Cerebellar cortex (tissue), 1 donor: ENCODE measurements around the gene ZDHHC18.

Experiments used
- DNase-seq: peaks from one replicate; pipeline ENCODE4 v3.0.0-alpha.2; 2015; ENCODE audit warnings: low spot score

The ZDHHC18 gene, protein sequence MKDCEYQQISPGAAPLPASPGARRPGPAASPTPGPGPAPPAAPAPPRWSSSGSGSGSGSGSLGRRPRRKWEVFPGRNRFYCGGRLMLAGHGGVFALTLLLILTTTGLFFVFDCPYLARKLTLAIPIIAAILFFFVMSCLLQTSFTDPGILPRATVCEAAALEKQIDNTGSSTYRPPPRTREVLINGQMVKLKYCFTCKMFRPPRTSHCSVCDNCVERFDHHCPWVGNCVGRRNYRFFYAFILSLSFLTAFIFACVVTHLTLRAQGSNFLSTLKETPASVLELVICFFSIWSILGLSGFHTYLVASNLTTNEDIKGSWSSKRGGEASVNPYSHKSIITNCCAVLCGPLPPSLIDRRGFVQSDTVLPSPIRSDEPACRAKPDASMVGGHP

DNA sequence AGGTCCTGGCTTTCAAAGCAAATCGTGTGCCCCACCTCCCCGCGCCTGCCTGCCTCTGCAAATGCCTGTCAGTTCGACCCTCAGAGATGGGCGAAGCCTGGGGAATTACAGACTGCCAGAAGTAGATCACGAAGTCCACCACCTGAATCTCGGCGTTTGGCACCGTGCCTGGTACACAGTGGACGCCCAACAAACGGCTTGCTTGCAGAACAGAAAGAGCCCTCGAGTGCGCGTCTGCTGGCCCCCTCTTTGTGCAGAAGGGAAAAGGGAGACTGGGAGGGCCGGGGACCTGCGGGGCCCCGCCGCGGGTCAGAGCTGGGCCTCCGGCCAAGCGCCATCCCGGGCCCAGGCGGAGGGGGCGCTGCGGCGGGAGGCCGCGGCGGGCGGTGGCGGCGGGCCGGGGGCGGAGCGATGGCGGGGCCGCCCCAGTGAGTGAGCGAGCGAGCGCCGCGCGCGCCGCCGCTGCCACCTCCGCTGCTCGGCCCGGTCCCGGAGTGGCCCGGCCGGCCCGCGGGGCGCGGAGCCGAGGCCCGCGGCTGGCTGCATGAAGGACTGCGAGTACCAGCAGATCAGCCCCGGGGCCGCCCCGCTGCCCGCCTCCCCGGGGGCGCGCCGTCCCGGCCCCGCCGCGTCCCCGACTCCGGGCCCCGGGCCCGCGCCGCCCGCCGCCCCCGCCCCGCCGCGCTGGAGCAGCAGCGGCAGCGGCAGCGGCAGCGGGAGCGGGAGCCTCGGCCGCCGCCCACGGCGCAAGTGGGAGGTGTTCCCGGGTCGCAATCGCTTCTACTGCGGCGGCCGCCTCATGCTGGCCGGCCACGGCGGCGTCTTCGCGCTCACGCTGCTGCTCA is at the start of gene ZDHHC18:
ZDHHC18 (plus strand) TSS at position 428 of the 845 bp plus-strand sequence; CDS start at position 545, 117 bp downstream.
- peak; percentile 63 for DNase-seq

DNA sequence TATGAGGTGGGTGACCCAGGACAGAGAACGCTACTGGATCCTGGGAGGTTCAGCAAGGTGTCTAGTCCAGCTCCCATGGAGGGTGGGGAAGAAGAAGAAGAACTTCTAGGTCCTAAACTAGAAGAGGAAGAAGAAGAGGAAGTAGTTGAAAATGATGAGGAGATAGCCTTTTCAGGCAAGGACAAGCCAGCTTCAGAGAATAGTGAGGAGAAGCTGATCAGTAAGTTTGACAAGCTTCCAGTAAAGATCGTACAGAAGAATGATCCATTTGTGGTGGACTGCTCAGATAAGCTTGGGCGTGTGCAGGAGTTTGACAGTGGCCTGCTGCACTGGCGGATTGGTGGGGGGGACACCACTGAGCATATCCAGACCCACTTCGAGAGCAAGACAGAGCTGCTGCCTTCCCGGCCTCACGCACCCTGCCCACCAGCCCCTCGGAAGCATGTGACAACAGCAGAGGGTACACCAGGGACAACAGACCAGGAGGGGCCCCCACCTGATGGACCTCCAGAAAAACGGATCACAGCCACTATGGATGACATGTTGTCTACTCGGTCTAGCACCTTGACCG is 47.3 kb upstream of the ZDHHC18 start:
- no peak for DNase-seq

DNA sequence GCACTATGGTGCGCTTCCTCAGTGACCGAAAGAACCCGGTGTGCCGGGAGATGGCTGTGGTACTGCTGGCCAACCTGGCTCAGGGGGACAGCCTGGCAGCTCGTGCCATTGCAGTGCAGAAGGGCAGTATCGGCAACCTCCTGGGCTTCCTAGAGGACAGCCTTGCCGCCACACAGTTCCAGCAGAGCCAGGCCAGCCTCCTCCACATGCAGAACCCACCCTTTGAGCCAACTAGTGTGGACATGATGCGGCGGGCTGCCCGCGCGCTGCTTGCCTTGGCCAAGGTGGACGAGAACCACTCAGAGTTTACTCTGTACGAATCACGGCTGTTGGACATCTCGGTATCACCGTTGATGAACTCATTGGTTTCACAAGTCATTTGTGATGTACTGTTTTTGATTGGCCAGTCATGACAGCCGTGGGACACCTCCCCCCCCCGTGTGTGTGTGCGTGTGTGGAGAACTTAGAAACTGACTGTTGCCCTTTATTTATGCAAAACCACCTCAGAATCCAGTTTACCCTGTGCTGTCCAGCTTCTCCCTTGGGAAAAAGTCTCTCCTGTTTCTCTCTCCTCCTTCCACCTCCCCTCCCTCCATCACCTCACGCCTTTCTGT is 46.0 kb upstream of the ZDHHC18 start:
- peak; percentile 48 for DNase-seq

DNA sequence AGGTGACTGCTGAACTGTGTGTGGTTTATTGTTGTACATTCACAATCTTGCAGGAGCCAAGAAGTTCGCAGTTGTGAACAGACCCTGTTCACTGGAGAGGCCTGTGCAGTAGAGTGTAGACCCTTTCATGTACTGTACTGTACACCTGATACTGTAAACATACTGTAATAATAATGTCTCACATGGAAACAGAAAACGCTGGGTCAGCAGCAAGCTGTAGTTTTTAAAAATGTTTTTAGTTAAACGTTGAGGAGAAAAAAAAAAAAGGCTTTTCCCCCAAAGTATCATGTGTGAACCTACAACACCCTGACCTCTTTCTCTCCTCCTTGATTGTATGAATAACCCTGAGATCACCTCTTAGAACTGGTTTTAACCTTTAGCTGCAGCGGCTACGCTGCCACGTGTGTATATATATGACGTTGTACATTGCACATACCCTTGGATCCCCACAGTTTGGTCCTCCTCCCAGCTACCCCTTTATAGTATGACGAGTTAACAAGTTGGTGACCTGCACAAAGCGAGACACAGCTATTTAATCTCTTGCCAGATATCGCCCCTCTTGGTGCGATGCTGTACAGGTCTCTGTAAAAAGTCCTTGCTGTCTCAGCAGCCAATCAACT is 45.2 kb upstream of the ZDHHC18 start:
- no peak for DNase-seq

DNA sequence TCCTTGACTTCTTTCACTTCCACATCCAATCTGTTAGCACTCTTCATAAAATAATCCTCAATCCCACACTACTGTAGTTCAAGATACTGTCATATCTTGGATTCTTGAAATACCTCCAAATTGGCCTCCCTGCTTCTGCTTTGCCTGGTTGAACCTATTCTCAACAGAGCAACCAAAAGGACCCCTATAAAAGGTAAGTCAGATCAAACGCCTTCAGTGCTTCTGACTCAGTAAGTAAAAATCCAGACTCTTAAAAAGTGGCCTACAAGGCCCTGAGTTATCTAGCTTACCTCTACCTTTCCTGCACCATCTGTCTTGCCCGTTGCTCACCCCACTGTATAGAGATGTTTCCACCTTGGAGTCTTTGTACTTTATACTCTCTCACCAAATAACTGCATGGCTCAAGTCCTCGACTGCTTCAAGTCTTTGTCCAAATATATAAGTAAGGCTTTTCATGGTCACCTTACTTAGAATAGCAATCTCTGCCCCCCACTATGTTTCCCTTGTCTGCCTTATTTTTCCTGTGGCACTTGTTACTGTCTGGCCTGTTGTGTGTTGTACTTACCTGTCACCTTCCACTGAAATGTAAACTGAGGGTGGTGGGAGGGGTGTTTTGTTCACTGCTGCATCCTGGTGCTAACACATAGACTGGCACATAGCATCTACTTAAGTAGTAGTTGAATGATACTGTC is 43.8 kb upstream of the ZDHHC18 start:
- DNase-seq: no peak

DNA sequence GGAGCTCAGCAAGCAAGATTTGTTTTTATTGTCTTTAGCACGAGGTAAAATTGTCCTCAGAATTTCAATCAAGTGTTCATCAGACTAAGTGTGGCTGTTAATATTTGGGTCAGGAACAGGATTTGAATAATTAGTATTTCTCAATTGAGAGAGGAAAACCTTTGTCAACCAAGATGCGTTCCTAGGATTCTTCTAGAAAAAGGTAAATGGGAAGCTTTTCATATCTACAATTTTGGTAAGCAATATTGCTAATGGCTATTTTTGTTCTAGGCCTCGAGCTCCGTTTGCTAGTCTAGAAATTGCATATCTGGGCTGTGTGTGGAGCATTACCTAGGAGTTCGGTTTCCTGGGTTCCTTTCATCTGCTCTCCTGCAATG is 42.9 kb upstream of the ZDHHC18 start:
- no peak for DNase-seq

DNA sequence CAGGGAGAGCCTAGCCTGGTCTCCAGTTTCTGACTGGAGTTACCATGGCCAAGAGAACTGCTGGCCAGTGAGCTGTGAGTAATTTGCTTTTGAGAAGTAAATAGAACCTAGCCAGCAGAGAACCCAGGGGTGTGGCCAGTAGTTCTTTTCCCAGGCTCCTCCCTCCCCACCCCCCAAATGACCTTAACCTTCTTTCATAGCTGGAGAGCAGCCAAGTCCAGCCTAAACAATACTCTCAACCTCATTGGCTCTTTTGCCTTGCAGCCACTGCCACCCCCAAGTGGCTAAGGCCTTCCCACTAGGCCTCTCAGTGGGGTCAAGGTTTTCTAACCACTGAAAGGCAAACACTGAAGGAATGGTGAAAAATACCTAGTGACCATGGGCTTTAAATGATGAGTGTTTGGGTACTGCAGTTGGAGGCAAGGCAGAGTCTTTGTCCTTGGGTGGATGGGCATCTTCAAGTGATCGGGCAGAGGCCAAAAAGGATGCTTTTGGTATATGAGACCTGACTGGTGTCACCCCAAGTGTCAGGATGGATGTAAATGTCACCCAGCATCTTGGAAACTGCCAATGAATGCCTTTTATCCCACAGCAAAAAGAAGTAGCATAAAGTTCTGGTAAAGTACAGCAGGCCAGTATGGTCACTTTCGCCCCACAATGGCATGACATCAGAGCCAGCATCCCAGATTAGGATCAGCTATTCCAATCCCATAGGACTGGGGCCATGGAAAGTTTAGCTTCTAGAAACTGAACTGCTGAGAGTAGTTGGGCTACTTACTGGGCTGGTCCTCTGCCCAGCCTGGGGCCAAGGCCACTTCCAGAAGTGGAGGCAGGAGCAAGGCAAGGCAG is 42.2 kb upstream of the ZDHHC18 start:
- peak; percentile 57 for DNase-seq

DNA sequence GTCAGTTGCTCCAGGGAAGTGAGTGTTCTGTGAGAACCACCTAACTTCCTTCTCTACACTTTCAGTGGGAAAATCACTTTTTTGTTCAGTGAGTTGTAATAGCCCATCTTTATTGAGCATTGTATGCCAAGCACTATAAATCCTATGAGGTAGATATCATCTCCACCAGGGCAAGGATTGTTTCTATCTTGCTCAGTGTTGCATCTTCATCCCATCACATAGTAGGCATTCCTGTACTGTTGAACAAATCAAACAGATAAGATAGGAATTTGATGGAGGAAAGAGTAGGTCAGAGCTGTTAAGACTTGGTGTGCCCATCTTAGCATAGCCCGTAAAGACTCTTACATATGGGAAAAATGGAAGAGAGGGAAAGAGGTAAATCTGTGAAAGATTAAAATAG is 41.6 kb upstream of the ZDHHC18 start:
- DNase-seq: no peak

DNA sequence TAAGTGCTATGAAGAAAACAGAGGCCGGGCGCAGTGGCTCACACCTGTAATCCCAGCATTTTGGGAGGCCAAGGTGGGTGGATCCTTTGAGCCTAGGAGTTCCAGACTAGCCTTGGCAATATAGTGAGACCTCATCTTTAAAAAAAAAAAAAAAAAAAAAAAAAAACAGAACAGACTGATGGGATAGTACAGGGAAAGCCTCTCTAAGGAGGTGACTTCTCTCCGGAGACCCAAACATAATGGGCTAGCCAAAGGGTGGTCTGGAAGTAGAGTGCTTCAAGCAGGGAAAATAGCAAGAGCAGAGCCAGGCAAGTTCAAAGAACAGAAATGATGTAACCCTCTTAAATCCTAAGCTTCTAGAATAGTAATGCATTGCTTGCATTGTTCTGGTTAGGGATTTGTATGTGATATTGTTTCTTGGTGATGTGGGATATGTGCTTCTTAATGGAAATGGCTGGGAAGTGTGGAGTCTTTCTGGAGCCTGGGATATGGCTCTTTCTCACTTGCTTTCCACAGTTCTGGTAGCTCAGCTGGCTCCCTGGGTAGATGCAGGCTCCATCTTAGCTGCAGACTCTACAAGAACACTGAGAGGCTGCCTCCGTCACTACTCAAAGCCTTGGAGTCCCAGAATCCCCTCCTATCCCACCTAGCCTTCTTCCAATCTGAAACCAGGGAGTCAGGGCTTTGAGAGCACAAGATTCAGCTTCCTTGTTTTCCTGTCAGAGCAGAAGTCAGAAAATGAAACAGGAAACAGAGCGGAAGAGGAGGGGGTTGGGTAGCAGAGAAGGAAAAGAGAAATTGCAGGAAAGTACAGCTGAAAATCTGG is 40.7 kb upstream of the ZDHHC18 start:
- DNase-seq: peak; percentile 60

DNA sequence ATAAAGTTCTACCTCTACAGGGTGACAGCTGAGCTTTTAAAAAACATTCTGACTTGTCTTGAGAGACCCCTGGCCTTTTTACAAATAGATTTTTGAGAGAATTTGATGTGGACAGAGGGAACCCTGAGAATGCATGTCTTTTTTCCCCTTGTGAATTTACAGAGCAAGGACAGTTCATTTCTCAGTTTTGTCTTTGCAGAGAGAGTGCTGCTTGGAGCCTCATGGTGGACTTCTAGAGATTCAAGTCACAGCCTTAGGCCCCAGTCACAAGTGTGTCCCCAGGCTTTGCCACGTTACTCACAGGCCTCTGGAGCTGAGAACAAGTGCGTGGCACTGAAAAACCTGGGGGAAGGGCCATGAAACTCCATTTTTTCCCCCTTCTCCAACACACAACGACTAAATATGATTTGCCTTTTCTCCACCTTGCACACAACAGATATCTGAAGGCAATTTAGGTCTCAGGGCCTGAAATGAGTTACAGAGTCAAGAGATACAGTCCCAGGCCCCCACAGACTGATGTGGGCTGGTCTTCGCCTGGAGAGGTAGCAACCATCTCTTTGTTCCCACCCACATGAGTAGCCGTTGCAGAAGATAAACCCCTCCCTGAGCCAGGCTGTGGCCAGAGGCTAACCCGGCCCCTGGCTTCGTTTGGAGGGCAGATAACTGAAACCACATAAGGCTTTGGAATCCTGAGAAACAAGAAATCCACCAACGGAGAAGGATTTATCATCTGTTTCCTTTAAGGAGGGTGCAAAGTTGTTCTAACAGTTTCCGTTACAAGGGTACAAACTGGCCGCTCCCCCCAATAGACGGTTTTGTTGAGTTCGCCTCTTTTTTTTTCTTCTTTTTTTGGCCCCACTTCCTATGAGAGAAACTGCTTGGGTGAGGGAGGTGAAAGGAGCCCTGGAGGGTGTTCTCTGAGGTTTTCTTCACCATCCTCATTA is 39.8 kb upstream of the ZDHHC18 start:
- DNase-seq: peak; percentile 80

DNA sequence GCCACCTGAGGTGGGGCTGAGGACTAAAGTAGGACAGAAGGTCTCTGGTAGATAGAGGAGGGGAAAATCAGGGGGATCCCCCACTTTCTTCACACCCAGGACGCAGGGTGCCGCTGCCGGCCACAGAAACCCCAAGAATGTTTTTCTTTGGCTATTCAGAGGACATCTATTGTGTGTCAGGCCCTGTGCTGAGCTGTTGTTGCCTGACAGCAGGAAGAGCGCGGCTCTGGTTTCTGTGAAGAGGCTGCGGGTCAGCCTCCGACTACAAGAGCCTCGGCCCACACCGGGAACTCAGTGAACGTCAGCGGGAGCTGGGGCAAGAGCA is 39.1 kb upstream of the ZDHHC18 start:
- no peak for DNase-seq

DNA sequence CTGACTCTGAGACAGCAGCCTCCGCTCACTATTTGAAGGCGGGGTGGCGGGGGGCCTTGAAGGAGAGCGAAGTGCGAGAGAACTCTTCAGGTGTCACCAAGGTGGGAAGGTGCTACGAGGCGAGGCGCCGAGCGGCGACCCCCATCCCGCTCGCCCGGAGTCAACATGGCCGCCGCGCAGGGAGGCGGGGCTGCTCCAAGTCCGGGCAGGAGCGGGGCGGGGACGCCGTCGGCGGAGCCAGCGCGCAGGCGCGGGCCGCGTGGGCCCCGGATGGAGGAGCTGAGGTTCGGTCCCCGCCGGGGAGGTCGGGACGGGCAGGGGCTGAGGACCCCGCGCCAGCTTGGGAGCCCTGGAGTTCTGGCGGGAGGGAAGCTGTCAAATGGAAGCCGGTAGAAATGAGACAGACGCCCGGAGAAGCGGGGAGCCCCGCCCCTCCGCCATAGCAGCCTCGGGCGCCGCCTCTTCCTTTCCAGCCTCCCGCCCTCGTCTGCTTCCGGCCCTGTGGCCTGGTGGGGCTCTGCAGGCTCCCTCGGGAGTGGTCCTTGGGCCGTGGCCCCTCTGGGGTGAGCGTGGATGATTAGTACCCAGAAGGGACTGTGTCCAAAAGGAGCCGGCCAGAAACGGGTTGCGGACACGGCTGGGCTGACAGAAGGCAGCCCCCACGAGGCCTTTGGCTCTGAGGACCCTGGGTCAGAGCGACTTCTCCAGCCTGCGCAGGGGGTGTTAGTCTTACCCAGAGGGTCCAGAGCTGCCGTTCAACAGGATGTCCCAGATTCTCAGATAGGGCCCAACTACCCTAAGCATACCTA is 38.6 kb upstream of the ZDHHC18 start, which contains the start of gene PIGV:
PIGV (plus strand) TSS at position 245 of the 809 bp plus-strand sequence. CDS start 2,866 bp downstream, outside the sequence.
- DNase-seq: peak; percentile 85

DNA sequence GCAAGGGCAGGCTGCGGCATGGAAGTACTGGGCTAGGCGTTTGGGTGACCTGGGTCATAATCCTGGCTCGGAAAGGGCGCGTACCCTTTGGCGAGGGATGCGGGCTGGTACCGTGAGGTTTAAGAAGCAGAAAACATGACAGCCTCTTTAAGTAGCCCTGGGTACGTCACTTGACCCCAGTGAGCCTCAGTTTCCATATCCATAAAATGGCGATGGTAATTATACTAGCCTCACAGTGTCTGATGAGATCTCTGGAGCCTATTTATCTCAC is 38.0 kb upstream of the ZDHHC18 start:
- no peak for DNase-seq

DNA sequence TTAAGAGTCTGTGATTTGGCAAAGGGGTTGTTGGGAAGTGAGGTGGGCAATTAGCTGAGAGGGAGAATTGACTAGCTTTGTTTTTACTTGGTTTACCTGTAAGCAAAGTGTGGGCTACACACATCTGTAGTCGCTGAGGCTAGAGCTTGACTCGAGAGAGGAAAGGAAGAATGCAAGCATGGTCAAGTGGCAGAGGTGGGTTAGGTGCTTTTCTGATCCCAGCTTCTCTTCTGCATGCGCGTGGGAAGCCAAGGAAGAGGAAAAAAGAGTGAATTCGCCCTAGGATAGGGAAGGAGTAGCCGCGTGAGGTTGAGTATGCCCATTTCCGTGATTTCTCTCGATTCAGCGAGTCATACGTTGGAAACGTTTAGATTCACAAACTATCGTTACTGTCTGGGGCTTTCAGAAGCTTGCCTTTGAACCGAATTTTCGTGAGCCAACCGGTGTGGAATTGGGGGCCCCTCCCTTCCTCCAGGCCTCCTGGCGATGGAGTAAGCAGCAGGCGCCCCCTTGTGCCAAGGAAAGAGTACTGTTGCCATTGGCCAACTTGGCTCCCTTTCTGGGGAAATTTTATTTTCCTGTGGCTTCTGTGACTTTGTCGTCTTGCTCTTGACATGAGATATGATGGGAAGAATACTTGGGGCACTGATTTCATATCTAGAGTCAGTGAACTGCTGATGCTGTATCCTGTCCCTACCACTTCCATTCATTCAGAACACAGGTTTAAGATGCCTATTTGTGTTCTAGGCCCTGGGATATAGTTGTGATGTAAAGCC is 37.5 kb upstream of the ZDHHC18 start:
- DNase-seq: peak; percentile 95

DNA sequence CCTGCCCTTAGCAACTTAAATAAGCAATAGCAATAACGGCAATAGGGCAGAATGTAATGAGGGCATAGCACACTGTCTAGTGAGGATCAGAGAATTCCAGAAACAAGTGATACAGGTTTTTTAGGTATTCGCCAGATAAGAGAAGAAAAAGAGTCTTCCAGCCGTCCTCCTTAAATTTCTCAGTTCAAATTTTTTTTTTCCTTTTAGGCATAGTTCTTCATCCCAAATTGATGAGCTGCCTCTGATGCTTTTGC is 36.9 kb upstream of the ZDHHC18 start:
- no peak for DNase-seq

DNA sequence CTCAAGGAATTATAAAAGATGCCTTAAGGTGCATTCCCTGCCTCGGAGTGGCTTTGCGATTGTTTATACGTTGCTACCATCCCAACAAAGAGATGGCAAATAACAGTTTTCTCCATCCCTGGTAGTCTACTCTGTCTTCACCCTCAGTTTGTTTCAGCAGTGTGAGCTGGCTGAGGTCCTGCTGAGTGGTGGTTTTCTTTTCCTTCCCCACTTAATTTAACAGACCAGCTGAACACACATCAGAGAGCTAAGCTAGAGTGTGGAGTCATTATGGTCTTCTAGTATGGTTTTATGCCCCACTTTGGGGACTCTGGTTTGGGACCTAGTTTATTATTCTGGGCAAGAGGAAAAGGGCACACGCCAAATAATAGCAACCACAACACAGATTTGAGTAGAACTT is 36.6 kb upstream of the ZDHHC18 start:
- no peak for DNase-seq

DNA sequence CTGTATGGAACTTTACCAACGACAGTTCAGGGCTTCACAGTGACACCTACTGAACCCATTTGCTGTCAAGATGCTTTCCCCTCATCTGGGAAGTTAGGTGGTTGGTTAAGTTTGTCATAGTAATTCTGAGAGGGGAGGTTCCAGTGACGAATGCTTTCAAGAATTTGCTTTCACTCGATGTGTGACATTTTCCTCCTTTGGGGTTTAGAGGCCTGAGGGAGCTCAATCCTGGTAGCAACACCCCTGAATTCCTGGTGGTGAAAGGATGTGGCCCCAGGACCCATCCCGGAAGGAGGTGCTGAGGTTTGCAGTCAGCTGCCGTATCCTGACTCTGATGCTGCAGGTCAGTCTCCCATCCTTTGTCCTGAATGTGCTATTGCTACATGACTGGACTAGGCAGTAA is 35.9 kb upstream of the ZDHHC18 start:
- DNase-seq: no peak
